NCI-H774 (cell line): ENCODE measurements around the gene CFAP99.
"Not testable (repeated sequence)": the region's sequence is repeated elsewhere in the genome, so short reads cannot be mapped to it uniquely, and the experiment has no call there.

Source experiments
- DNase-seq: peaks from one replicate; lab custom pipeline; 2025; lab: John Stamatoyannopoulos, UW

Gene CFAP99

GRCh38 chr4:2429945-2430757 lies 11.4 kb downstream of the CFAP99 start:
- DNase-seq, result not testable (repeated sequence)

- no peak for DNase-seq
Measured at GRCh38 chr4:2432004-2432403, 13.2 kb downstream of the CFAP99 start.

GRCh38 chr4:2432991-2433530 lies 14.3 kb downstream of the CFAP99 start:
- no peak for DNase-seq

- DNase-seq, result no peak
Measured at GRCh38 chr4:2433609-2434350, 15.0 kb downstream of the CFAP99 start.

- no peak for DNase-seq
Measured at GRCh38 chr4:2434420-2434819, 15.7 kb downstream of the CFAP99 start.

GRCh38 chr4:2436301-2436700 lies 17.5 kb downstream of the CFAP99 start:
- no peak for DNase-seq

GRCh38 chr4:2436761-2437474 lies 18.2 kb downstream of the CFAP99 start:
- DNase-seq, result no peak

- no peak for DNase-seq
Measured at GRCh38 chr4:2437475-2438215, 18.9 kb downstream of the CFAP99 start.

GRCh38 chr4:2438822-2439718 lies 20.3 kb downstream of the CFAP99 start:
- DNase-seq, result no peak

GRCh38 chr4:2441393-2442174 lies 22.8 kb downstream of the CFAP99 start:
- peak; percentile 31 for DNase-seq

- DNase-seq, result no peak
Measured at GRCh38 chr4:2442175-2442993, 23.6 kb downstream of the CFAP99 start.

GRCh38 chr4:2443061-2443730 lies 24.4 kb downstream of the CFAP99 start:
- DNase-seq, result no peak

- no peak for DNase-seq
Measured at GRCh38 chr4:2443956-2444740, 25.4 kb downstream of the CFAP99 start.

- no peak for DNase-seq
Measured at GRCh38 chr4:2445130-2445529, 26.4 kb downstream of the CFAP99 start.

GRCh38 chr4:2445571-2445970 lies 26.8 kb downstream of the CFAP99 start:
- DNase-seq, result no peak

- DNase-seq, result no peak
Measured at GRCh38 chr4:2446656-2447564, 28.2 kb downstream of the CFAP99 start.

GRCh38 chr4:2448589-2448988 lies 29.8 kb downstream of the CFAP99 start:
- DNase-seq, result no peak
